Lower lobe of right lung (tissue), 2 donors: ENCODE measurements around the gene ZNF608. TPM values are rescaled to one million over a fixed set of nuclear protein-coding genes. Genes with fewer than 3 reads are reported as not detected.

Experiments
- ATAC-seq, 2 donors: fragments of 200-7000 bp; cut with Tn5 transposase; one replicate each; pipeline ENCODE4 v1.9.1; 2020 to 2022; ENCODE audit warnings: mild to moderate bottlenecking in 2 of 2, moderate library complexity in 2 of 2
- DNase-seq: peaks from one replicate; pipeline ENCODE4 v3.0.0-alpha.2; 2020
- H3K27ac ChIP-seq: fragments of 200-600 bp; one replicate; pipeline ENCODE4 v1.8.0; 2022
- H3K27me3 ChIP-seq: fragments of 200-600 bp; one replicate; pipeline ENCODE4 v1.8.0; 2022; ENCODE audit warnings: low read depth
- H3K36me3 ChIP-seq: fragments of 200-600 bp; one replicate; pipeline ENCODE4 v1.8.0; 2022; ENCODE audit warnings: mild to moderate bottlenecking
- H3K4me1 ChIP-seq: fragments of 200-600 bp; one replicate; pipeline ENCODE4 v1.8.0; 2022
- H3K4me3 ChIP-seq: fragments of 200-600 bp; one replicate; pipeline ENCODE4 v1.8.0; 2022; ENCODE audit warnings: mild to moderate bottlenecking
- H3K9me3 ChIP-seq: fragments of 200-600 bp; one replicate; pipeline ENCODE4 v1.8.0; 2022
- intact Hi-C: fragments of 100-400 bp; cut with DNase I; formaldehyde crosslinking; loops from one replicate; pipeline ENCODE4 v1.11.0; 2022
- total RNA-seq: library from RNA; stranded (reverse); fragmentation: NEBNext Ultra II Directional; extraction: Animal tissue kit (Norgen Biotek cat#: 25700); gene quantifications from one replicate; pipeline ENCODE4 v1.2.1, GENCODE V29; 2021
- TF ChIP-seq, protein P1 (sequence below): fragments of 200-600 bp; IDR thresholded peaks from one replicate; pipeline ENCODE4 v1.8.0; 2022; ENCODE audit warnings: antibody characterized with exemption, mild to moderate bottlenecking
- donor health status: DM: no; HTN: yes; CAD: no; lungs with severe emphysema.

The ZNF608 gene
- total RNA-seq, 1 donor from 2014 or later, result 27.9 TPM

- H3K36me3 ChIP-seq, result no peaks in the 10 kb centered on the region
- no peak overlapping the region for H3K4me3 ChIP-seq
- peaks cover 5% of the 10 kb centered on the region for H3K4me1 ChIP-seq
- H3K27ac ChIP-seq, result no peak overlapping the region
- TF ChIP-seq, protein P1, sequence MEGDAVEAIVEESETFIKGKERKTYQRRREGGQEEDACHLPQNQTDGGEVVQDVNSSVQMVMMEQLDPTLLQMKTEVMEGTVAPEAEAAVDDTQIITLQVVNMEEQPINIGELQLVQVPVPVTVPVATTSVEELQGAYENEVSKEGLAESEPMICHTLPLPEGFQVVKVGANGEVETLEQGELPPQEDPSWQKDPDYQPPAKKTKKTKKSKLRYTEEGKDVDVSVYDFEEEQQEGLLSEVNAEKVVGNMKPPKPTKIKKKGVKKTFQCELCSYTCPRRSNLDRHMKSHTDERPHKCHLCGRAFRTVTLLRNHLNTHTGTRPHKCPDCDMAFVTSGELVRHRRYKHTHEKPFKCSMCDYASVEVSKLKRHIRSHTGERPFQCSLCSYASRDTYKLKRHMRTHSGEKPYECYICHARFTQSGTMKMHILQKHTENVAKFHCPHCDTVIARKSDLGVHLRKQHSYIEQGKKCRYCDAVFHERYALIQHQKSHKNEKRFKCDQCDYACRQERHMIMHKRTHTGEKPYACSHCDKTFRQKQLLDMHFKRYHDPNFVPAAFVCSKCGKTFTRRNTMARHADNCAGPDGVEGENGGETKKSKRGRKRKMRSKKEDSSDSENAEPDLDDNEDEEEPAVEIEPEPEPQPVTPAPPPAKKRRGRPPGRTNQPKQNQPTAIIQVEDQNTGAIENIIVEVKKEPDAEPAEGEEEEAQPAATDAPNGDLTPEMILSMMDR, result no peak
- H3K27me3 ChIP-seq, result no peaks in the 10 kb centered on the region
- intact Hi-C loops, result no loop called here
- no peak for ATAC-seq
- DNase-seq, result no peak
- H3K9me3 ChIP-seq, result no peaks in the 10 kb centered on the region
These were observed 26.2 kb upstream of the ZNF608 start for GRCh38 chr5:124772457-124773200.

DNA sequence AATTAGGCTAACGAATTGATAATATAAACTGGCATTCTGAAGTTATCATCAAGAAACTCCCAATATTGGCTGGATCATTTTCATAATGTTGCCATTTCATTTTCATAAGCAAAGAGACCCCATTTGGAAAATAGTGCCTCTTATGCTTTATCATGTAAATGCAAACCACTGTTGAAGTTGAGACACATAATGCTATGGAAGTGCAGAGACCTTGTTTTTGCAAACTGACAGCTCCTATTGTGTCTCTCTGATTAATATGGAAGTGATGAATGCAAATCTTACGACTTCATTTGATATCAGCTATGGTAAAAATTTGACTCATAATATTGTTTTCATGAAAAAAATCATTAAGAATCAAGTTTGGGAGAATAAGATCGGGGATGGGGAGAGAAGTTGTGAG lies 25.3 kb upstream of the ZNF608 start:
- Histone ChIP-seq H3K27ac (no peak overlapping the region), H3K27me3 (no peaks in the 10 kb centered on the region), H3K4me3 (no peak overlapping the region), H3K4me1 (peaks cover 5% of the 10 kb centered on the region), H3K36me3 (no peaks in the 10 kb centered on the region), H3K9me3 (no peaks in the 10 kb centered on the region)
- TF ChIP-seq, protein P1, result no peak
- ATAC-seq (no peak), DNase-seq (no peak)
- intact Hi-C loops, result no loop called here

- ATAC-seq, result no peak
- no peaks in the 10 kb centered on the region for H3K27me3 ChIP-seq
These were observed 18.7 kb upstream of the ZNF608 start for GRCh38 chr5:124764992-124765611.

DNA sequence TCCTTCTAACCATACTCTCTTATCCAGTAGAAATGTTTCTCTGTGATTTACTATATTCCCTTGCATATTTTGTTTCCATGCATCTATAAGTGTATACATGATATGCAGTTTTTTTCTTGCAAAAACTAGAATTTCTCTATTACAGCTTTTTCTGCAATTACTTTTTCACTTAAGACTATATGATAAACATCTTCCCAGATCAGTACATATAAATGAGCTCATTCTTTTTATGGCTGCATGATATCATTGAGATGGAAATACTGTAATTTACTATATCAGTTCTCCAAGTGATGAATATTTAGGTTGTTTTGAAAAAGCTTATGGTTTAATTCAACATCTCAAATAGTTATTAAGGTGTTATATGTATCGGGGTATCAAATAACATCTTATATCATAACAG lies 18.1 kb upstream of the ZNF608 start:
- Histone ChIP-seq H3K4me1 (no peaks in the 10 kb centered on the region), H3K27me3 (no peaks in the 10 kb centered on the region), H3K4me3 (no peak overlapping the region), H3K36me3 (no peaks in the 10 kb centered on the region), H3K9me3 (no peaks in the 10 kb centered on the region), H3K27ac (no peak overlapping the region)
- intact Hi-C loops, result no loop called here
- TF ChIP-seq, protein P1, result no peak
- DNase-seq (no peak), ATAC-seq (no peak)

More at GRCh38 chr5:124764992-124765611, 18.7 kb upstream of the ZNF608 start:
- Histone ChIP-seq H3K27ac (no peak overlapping the region), H3K9me3 (no peaks in the 10 kb centered on the region), H3K4me3 (no peak overlapping the region), H3K4me1 (no peaks in the 10 kb centered on the region), H3K36me3 (no peaks in the 10 kb centered on the region)
- no peak for DNase-seq
- intact Hi-C loops, result no loop called here
- TF ChIP-seq, protein P1, result no peak

DNA sequence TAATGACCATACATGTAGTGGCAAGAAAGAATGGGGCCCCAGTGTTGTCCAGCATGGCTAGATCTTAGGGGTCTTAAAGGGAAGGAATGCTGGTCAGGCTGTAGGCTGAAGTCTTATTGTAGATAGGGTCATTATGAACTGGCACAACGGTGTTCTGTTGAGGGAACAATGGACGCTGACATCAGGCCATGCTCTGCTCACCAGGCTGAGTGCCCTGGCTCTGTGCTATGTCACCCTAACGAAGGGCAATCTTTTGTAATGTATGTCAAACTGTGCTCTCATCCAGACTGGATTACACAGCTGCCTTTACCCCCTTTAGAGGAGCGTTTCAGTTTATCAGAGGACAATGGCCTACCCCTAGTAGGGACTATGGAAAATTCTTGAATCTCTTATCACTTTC lies 14.6 kb upstream of the ZNF608 start:
- DNase-seq, result no peak
- H3K4me3 ChIP-seq, result no peak overlapping the region
- TF ChIP-seq, protein P1, result no peak
- H3K4me1 ChIP-seq, result no peaks in the 10 kb centered on the region
- intact Hi-C loops, result no loop called here
- ATAC-seq, result no peak
- H3K27me3 ChIP-seq, result no peaks in the 10 kb centered on the region
- H3K9me3 ChIP-seq, result no peaks in the 10 kb centered on the region
- H3K27ac ChIP-seq, result no peak overlapping the region
- H3K36me3 ChIP-seq, result no peaks in the 10 kb centered on the region
